NCI-H1092 (cell line): ENCODE measurements around the gene LARGE1.

Experiments used
- DNase-seq: peaks from one replicate; lab custom pipeline; 2025; lab: John Stamatoyannopoulos, UW

LARGE1 gene

DNA sequence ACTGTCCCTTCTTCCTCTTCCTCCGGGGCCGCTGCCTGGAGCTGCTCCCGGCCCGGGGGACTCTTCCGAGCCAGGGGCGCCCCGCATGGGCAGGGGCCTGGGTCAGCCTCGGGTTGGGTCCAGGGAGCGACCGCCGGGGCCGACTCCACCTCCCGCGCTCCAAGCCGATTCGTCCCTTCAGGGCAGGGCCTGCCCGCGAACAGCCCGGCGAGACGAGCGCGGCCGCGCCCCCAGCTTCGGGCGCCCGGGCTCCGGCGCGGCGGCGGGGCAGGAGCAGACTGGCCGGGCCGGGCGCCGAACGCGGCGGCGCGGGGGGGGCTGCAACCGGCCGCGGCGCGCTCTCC, at the start of gene LARGE1:
TSS of gene LARGE1 (minus strand) at position 280 of the 344 bp plus-strand sequence.
- DNase-seq: peak; percentile 27

DNA sequence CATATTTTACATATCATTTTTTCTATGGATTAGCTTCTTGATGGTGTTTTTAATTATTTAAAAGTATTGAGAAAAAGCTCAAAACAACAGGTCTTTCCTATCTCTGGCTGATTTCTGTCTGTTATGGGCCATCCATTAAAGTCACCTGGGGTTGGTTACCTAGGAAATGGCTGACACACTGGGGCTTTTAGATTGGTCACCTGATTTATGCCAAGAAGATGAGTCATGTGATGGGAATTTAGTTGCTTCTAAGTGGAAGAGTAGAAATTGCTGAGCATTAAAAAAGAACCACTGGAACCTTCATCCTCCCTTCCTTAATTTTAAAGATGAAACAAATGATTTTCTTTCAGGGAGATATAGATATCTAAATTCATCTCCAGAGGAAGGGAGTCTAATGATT, 48.8 kb upstream of the LARGE1 start:
- DNase-seq: no peak

DNA sequence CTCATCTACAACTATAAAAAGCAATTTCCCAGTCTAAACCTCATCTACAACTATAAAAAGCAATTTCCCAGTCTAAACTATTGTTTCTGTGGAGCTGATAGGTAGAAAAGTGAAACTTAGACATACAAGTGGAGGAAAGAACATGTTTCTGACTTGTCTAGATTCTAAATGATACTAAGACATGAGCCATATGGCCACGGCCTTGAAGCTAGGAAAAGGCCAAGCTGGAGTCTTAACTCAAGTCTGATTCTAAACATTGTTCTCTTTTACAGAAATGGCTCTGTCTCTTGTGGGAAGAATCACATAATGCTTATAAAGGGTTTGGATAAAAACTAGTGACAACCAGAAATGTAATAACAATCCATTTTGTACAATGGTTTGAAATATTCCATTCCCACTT, 43.8 kb upstream of the LARGE1 start:
- no peak for DNase-seq

DNA sequence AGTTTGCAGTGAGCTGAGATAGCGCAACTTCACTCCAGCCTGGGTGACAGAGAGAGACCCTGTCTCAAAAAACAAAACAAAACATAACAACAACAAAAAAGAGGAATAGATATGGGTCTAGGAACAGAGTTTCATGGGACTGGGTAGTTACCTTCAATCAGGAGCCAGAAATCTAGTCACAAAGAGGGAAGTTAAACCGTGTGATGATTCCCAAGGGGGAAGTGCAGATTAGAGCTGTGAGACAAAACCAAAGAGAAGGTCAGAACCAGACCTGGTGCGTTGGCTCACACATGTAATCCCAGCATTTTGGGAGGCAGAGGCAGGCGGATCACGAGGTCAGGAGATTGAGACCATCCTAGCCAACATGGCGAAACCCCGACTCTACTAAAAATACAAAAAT, 42.1 kb upstream of the LARGE1 start:
- DNase-seq: no peak

DNA sequence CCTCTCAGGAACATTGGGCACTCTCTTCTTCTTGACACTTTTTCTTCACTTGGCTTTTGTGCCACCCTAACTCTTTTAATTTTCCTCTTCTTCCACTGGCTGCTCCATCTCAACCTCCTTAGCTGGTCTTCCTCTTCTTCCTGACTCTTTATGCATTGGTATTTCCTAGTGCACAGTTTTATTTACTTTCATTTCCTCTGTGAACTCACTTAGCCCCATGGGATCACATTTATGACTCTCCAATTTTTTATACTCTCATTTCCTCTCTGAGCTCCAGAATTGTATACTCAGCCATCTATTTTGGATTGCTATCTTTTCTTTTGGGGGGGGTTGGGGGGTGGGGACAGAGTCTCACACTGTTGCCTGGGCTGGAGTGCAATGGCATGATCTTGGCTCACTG, 38.5 kb upstream of the LARGE1 start:
- no peak for DNase-seq

DNA sequence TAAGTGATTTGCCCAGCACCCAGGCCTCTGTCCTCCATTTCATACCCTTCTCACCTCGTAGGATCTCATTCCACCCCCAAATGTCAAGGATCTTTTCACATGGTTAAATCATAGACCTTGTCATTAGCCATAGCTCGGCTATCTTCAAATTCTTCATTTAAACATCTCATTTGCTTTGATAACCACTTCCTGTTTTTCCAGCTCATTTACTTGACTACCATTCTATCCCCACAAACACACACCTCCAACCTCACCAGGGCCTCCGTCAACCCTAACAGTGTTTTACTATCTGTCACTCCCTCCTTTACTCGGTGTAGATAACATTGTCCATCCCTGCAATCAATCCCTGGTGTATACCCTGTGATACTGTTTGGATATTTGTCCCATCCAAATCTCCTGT, 36.8 kb upstream of the LARGE1 start:
- no peak for DNase-seq

DNA sequence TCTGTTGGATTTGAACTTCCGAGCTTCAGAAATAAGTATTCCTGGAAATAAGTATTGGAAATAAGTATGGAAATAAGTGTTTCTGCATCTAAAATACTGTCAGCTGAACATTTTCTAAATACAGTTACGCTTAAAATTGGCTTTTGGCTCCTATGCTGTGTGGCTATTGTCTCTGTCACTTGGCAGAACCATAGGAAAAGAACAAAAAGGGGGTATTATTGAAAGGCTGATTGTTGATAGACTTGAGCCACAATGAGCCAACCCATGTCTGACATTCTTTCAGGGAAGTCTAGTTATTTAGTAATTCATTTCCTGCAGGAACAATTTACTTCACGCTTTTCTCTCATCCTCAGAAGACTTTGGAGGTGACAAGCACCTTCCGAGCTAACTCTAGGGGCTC, 32.5 kb upstream of the LARGE1 start:
- DNase-seq: no peak

DNA sequence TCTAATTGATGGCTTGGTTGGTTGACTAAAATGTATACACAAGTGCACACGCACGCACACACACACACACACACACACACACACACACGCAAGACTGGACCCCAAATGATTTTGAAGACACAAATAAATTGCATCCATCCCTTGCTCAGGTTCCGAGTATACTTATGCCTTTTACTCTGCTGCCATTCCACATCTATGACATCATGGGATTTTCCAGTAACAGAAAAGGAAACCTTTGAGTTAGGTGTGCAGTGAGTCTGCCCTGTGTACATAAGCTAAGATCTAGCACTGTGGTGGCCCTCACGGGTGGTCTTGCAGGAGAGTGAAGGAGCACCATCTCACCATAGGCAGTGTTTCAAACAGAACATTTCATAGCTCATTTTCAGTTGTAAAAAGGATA, 20.5 kb upstream of the LARGE1 start:
- DNase-seq: no peak

DNA sequence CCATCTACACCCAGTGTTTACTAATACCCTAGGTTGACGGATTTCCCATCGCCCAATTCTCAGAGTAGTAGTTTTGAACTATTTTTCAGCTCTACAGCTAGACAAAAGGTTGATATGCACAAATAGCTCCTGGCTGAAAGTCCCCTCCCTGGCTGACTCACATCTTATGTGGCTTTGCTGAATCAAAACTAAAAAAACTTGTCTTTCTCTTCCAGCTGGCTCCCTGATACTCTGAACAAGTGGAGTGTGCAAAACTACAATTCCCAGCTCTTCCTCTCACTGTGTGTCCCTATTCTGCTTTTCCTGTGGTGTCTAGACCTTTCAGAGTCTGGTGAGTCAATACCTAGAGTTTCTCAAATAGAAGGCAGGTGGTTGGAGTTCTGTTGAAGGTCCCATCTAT, 12.7 kb upstream of the LARGE1 start:
- no peak for DNase-seq

DNA sequence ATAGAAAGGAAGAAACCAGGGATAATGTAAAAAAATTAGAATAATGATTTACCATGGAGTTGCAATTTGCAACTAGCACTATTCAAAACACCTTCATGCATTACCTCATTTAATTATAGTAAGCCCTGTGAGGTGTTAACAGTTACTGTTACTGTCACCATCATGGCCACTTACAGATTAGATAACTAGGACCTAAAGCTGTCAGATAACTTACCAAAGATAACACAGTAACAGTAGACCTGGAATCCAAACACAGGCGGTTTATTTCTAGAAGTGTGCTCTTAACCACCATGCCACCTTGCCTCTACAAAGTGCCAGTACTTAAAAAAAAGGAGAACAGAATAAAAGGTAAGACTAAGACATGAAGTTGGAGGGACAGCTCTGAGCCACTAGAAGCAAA, 11.1 kb upstream of the LARGE1 start:
- DNase-seq: no peak

DNA sequence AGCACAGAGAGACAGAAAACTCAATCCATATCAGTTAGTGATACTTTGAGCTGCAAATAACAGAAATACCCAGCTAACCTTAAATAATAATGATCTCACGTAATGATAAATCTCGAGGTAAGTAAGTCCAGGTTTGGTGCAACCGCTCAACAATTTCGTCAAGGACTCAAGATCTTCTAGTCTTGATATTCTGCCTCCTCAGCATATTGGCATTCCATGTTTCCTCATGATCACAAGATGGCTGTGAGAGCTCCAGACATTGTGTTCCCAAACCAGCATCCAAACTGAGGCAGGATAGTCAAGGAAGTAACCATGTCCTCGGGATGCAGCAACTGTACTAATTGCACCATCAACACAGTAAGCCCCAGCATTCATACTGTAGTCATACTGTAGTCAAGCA, 7.5 kb upstream of the LARGE1 start:
- DNase-seq: no peak

DNA sequence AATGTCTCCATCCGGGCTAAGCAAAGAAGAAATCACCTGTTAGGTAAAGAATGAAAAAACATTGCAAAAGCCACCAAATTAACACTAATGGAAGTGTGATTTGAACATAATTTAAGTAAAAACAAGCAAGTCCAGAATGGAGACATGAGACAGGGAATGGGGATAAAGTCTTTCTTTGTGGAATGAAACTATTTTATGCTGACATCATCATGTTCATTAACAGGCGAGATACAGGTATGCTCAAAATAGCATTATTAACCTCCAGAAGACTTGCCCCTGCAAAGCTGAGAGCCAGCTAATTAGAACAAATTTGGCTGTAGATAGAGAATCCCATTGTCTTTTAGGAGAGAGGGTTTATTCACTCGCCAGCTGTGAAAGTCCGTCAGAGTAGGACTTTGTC, 4.9 kb upstream of the LARGE1 start:
- no peak for DNase-seq

DNA sequence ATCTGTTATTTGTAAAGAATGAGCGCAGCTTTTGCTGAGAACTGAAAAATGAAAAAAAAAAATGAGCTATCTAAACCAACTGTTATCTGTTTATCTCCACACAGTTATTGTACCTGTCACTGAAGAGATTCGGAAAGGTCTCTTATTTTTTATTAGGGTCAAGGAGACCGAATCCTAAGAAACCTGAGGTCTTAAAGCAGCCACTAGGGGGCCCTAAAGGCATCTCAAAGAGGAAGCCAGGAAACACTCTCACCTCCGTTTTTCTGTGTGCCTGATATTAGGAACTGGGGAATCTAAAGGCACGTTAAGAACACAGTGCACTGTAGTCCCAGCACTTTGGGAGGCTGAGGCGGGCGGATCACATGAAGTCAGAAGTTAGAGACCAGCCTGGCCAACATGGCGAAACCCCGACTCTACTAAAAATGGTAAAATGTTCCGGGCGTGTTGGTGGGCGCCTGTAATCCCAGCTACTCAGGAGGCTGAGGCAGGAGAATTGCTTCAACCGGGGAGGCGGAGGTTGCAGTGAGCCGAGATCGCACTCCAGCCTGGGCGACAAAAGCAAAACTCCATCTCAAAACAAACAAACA, 3.5 kb upstream of the LARGE1 start:
- peak; percentile 78 for DNase-seq

DNA sequence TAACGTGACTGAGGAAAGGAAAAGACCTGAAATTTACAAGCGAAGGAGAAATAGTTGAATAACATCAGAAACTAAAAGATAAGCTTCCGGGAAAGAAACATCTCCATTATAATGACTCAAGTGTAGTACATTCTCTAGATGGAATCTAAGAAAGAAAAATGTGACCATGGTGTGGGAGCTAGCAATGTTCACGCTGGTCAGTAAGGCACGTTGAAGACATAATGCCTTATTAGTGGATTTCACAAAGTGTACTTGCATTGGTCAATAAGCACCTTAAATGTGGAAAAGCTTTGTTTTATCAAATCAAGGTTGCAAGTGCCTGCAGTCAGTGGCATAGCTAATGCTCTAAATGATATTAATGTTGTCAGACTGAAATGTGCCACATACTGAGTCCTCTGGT, 2.8 kb upstream of the LARGE1 start:
- DNase-seq: no peak

DNA sequence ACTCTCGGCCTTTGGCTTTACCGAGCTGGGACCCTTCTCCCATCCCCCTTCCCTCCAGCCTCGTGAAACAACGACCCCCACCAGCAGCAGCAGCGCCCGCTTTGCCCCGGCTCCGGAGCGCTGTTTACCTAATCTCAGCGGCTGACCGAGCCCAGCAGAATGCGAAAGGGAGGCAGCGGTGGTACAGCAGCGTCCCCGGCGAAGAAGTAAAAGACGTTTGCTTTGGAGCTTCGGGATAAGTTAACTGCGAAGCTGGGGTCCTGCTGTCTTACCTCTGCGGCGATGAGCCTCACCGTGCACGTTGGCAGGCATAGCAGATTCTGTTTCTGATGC, 2.0 kb upstream of the LARGE1 start:
- DNase-seq: peak; percentile 39

DNA sequence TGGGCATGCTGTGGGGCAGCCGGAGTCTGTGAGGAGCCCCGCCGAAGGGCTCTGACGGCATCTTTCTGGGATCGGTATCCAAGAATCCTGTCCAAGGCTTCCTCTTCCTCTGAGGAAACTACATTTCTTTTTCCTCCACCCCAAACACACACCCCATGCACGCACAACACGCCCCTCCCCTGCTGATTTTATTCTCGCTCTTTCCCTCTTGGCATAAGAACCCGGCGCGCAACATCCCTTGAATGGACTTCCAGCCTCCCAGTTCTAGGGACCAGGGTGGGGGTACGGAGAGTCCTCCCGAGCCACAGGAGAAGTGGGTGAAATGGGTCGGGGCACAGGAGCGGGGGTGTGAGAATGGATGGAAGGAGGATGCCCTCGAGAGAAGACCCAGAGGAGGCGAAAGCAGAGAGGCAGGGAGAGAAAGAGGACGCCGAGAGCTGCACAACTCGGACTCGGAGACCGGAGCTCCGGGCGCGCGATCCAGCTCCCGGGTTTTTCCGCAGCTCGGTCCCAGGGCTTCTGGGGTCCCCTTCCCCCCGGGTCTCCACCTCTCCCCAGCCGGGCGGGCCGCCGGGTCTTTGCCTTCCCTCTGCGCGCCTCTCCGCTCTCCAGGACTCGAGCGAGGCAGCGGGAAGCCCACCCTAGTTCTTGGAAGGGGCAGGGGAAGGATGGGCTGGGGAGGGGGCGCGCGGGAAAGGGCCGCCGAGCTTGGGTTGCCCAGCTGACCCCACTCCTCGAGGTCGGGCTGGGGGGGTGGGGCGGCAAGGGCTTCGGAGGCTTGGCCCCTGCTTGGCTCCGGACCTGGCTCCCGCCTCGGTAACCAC, 1.5 kb upstream of the LARGE1 start:
- DNase-seq: peak; percentile 77

DNA sequence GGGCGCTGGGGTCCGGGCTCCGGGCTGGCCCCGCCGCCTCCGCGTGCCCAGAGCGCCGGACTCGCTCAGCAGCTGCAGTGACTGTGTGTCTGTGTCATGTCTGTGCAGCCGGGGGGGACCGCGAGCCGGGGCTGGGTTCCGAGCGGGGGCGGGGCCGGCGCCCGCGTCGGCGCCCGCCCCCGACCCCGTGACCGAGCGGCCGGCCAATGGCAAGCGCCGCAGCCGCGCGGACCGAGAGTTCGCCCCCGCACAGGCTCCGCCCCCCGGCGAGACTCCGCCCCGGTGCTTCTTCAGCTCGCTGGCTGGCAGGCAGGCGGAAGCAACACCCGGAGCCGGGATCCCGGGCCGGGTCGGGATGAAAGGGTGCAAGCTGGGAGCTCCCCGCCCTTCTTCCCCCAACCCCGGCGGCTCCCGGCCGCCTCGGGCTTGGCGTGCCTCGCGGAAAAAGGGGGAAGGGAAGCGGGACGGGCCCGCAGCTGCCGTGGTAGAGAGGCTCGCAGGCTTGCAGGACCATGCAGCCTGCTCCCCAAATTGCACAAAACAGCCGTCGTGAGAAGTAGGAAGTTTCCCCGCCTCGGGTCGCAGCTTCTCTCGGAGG, 750 bp upstream of the LARGE1 start:
- peak; percentile 95 for DNase-seq

DNA sequence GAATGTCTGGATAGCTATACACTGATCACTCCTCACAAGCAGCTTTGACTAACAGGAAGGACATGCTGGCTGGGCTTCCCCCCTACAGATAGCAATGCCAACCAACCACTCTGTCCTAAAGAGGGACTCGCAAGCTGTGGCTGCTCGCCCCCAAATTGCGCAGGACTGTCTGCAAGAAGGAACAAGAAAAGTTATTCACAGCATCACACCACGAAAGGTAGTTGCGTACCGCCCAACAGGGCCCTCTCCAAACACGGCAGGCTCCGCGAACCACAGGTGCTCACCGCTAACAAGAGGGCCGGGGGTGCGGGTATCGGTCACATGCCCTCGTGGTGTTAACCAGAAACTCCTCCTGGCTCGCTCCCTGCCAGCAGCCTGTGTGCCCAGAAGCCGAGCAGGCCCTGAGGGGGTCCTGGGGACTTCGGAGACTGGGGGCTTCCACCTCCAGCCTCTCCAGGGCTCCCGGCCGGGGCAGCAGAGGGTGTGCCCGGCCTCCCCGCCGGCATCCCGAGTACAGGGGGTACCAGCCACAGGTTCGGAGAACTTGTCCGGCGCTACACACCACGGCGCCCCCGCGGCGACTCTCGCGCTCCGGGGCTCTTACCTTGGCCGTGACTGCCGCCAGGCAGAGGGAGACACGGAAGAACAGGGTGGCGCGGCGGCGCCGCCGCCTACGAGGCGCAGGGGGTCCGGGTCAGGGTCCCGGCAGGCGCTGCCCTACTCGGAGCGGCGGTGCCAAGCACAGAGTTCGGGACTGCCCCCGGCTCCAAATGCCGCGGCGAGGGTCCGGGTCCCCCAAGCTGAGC, 682 bp downstream of the LARGE1 start:
- peak; percentile 11 for DNase-seq

DNA sequence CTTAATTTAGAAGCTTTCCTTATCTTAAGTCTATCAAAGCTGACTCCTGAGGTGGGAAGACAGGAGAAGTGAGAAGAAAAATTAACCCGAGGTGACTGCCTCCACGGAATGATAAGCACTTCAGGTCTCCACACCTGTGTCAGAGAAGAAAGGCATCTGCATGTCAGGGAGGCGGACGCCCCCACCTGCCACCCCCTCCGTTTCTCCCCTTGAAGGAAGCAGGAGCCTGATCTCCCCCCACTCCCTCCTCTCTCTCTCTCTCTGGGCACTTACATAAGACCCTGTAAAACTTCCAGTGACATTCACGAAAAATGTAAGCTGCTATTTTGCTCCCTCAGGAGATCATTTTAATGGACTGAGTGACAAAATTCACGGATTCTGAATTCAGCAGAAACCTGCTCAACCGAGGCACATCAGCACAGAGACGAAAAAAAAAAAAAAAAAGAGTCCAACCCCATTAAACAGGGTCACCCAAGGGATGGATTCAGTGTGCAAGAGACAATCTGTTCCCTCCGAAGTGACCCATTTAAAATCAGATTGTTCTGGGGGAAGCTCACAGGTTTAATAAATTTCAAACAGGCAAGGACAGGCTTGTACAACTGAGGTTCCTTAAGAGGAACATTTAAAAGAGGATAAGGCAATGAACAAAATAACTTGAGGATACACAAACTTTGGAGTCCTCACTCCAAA, 1.5 kb downstream of the LARGE1 start:
- DNase-seq: no peak

DNA sequence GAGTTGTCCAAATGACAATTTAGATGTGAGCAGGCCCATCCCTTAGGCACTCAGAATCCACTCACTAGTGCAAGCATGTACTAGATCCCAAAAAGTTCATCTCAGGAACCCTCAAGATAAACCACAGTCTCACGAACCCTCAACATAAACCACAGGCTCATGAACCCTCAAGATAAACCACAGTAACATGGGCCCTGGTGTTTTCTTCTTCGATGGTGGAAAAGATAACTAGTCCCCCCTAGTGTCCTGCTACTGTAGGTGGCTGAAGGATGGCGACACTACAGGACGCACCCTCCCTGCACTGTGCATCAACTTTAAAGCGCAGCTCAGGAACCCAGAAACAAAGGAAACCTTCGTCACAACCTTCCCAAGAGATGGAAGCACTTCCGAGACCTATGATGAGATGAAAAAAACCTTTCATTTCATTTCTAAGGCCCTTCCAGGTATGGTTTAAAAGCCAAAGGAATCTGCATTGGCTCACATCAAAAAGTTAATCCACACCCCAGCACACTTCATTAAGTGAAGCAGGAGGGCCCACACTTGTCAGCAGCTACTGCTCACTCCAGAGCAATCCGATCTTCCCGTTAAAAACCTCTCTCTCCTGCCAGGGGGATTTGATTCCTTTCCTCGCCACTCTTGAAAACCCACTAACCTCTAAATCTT, 2.4 kb downstream of the LARGE1 start:
- DNase-seq: no peak

DNA sequence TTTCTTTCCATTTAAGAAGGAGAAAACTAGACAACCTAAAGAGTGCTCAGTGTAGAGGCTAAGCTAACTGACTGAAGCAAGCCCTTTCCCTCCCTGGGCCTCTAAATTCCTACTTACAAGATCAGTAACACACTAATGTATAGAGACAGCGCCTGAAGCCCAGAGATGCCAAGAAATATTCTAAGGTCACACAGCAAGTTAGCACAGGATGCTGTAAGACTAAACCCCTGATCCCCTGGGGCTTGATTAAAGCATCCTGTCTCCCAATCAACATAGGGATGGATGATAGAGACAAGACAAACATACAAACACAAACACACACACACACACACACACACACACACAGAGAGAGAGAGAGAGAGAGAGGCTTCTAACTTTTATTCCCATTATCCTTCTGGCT, 5.6 kb downstream of the LARGE1 start:
- DNase-seq: no peak

DNA sequence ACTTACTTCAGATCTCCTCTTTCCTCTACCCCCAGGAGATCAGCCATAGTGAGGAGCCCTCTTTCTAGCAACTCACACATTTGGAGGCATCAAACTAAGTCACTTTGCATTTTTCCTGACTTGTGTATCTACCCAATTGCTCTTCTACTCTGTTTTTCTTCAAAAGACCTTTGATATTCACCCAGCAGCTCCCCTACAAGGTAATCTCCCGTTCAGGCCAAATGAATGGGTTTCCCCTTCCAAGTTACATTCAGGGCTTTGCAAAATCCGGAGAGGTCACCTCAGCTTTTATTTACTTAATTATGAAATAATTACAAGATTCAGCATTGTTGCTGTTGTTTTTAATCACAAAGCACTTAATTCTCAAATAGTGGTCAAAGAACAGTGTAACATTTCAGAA, 6.1 kb downstream of the LARGE1 start:
- DNase-seq: no peak
